ENCODE data around the gene ADRA1B. TPM values are rescaled to one million over a fixed set of nuclear protein-coding genes. Genes with fewer than 3 reads are reported as not detected.
A peak's percentile ranks its signal among the peaks of the same experiment; 100 is the strongest.
"Not testable (repeated sequence)": the region's sequence is repeated elsewhere in the genome, so short reads cannot be mapped to it uniquely, and the experiment has no call there.

ADRA1B gene
- total RNA-seq, 1 donor from 2014 or later: 1.9 TPM

GRCh38 chr5:160007514-160007913, 91.2 kb downstream of the ADRA1B start:
- Histone ChIP-seq H3K27me3 (ENCODE audit: insufficient read depth, low read length) (no peaks in the 10 kb centered on the region), H4K20me1 (ENCODE audit: insufficient read depth, low read length) (peaks cover 8% of the 10 kb centered on the region), H3K9ac (ENCODE audit: low read length) (no peak overlapping the region), H2AFZ (ENCODE audit: low read depth, low read length) (no peak overlapping the region), H3K27ac (ENCODE audit: low read depth, low read length) (no peak overlapping the region), H3K4me1 (ENCODE audit: insufficient read depth, low read length) (peaks cover 11% of the 10 kb centered on the region), H3K36me3 (ENCODE audit: insufficient read depth, low read length) (peaks cover 5% of the 10 kb centered on the region), H3K79me2 (ENCODE audit: insufficient read depth, low read length) (peaks cover 36% of the 10 kb centered on the region), H3K4me3 (ENCODE audit: insufficient read depth, low read depth, low read length) (no peak overlapping the region), H3K4me2 (ENCODE audit: low read length) (no peak overlapping the region), H3K9me3 (ENCODE audit: insufficient read depth, low read depth, low read length) (no peaks in the 10 kb centered on the region)
- no peak for FAIRE-seq
- no peaks in the 10 kb centered on the region for H3K36me3 Mint-ChIP-seq (ENCODE audit: low read depth, unreplicated experiment)
- no peaks in the 10 kb centered on the region for H3K9me3 Mint-ChIP-seq (ENCODE audit: unreplicated experiment)
- no peak for TF ChIP-seq EZH2 (IDR thresholded peaks at IDR 0.05; ENCODE audit: insufficient read depth, low read length)
- TF ChIP-seq CTCF (IDR thresholded peaks at IDR 0.05; ENCODE audit: insufficient read depth, low read depth, low read length): no peak
- no peak for DNase-seq (ENCODE audit: low read depth)
- no peak overlapping the region for H3K27ac Mint-ChIP-seq (ENCODE audit: unreplicated experiment)
- no peak overlapping the region for H3K4me3 Mint-ChIP-seq (ENCODE audit: unreplicated experiment)
- H3K27me3 Mint-ChIP-seq (ENCODE audit: low read depth, unreplicated experiment): no peaks in the 10 kb centered on the region
- peaks cover 16% of the 10 kb centered on the region for H3K4me1 Mint-ChIP-seq (ENCODE audit: low read depth, unreplicated experiment)

GRCh38 chr5:160008529-160008876, 92.2 kb downstream of the ADRA1B start:
- not testable (repeated sequence) for DNase-seq (ENCODE audit: low read depth); FAIRE-seq; H3K9ac ChIP-seq (ENCODE audit: low read length); H3K36me3 Mint-ChIP-seq (ENCODE audit: low read depth, unreplicated experiment); H3K27me3 Mint-ChIP-seq (ENCODE audit: low read depth, unreplicated experiment); H3K36me3 ChIP-seq (ENCODE audit: insufficient read depth, low read length); H3K4me3 ChIP-seq (ENCODE audit: insufficient read depth, low read depth, low read length); H3K27me3 ChIP-seq (ENCODE audit: insufficient read depth, low read length); H3K9me3 ChIP-seq (ENCODE audit: insufficient read depth, low read depth, low read length); H3K27ac ChIP-seq (ENCODE audit: low read depth, low read length); H4K20me1 ChIP-seq (ENCODE audit: insufficient read depth, low read length); H3K9me3 Mint-ChIP-seq (ENCODE audit: unreplicated experiment)
- Histone ChIP-seq H3K4me2 (ENCODE audit: low read length) (peak overlapping the region; percentile 83), H3K4me1 (ENCODE audit: insufficient read depth, low read length) (peaks cover 11% of the 10 kb centered on the region), H3K79me2 (ENCODE audit: insufficient read depth, low read length) (peaks cover 43% of the 10 kb centered on the region), H2AFZ (ENCODE audit: low read depth, low read length) (peak overlapping the region; percentile 79)
- Mint-ChIP-seq H3K27ac (ENCODE audit: unreplicated experiment) (peak overlapping the region; percentile 62), H3K4me3 (ENCODE audit: unreplicated experiment) (peak overlapping the region; percentile 14), H3K4me1 (ENCODE audit: low read depth, unreplicated experiment) (peaks cover 16% of the 10 kb centered on the region)

GRCh38 chr5:160008877-160009590, 92.8 kb downstream of the ADRA1B start, which contains the start of gene TTC1:
TSS of gene TTC1 (plus strand) at chr5:160009139. CDS start at chr5:160010529, 1,390 bp downstream.
- H3K27ac ChIP-seq (ENCODE audit: low read depth, low read length): peak within 1 kb of the TSS; percentile 89
- peak within 1 kb of the TSS; percentile 84 for H2AFZ ChIP-seq (ENCODE audit: low read depth, low read length)
- H4K20me1 ChIP-seq (ENCODE audit: insufficient read depth, low read length): peaks cover 8% of the 10 kb centered on the region
- Mint-ChIP-seq H3K4me1 (ENCODE audit: low read depth, unreplicated experiment) (peaks cover 16% of the 10 kb centered on the region), H3K27me3 (ENCODE audit: low read depth, unreplicated experiment) (no peaks in the 10 kb centered on the region), H3K4me3 (ENCODE audit: unreplicated experiment) (peak within 1 kb of the TSS; percentile 99), H3K9me3 (ENCODE audit: unreplicated experiment) (no peaks in the 10 kb centered on the region), H3K27ac (ENCODE audit: unreplicated experiment) (peak within 1 kb of the TSS; percentile 99), H3K36me3 (ENCODE audit: low read depth, unreplicated experiment) (no peaks in the 10 kb centered on the region)
- DNase-seq (ENCODE audit: low read depth) (peak; percentile 99), FAIRE-seq (peak; percentile 99)
- peak within 1 kb of the TSS; percentile 83 for H3K4me2 ChIP-seq (ENCODE audit: low read length)
- peaks cover 43% of the 10 kb centered on the region for H3K79me2 ChIP-seq (ENCODE audit: insufficient read depth, low read length)
- H3K4me3 ChIP-seq (ENCODE audit: insufficient read depth, low read depth, low read length): peak within 1 kb of the TSS; percentile 98
- H3K9ac ChIP-seq (ENCODE audit: low read length): peak within 1 kb of the TSS; percentile 93
- peaks cover 11% of the 10 kb centered on the region for H3K4me1 ChIP-seq (ENCODE audit: insufficient read depth, low read length)
- H3K9me3 ChIP-seq (ENCODE audit: insufficient read depth, low read depth, low read length): no peaks in the 10 kb centered on the region
- no peaks in the 10 kb centered on the region for H3K27me3 ChIP-seq (ENCODE audit: insufficient read depth, low read length)
- H3K36me3 ChIP-seq (ENCODE audit: insufficient read depth, low read length): peaks cover 11% of the 10 kb centered on the region
- TF ChIP-seq CTCF (IDR thresholded peaks at IDR 0.05; ENCODE audit: insufficient read depth, low read depth, low read length) (no peak), EZH2 (IDR thresholded peaks at IDR 0.05; ENCODE audit: insufficient read depth, low read length) (no peak)
